Neuron (in vitro differentiated cells): ENCODE results near the gene PADI3.

Experiments used
- H2AFZ ChIP-seq: one replicate; pipeline ENCODE4 v1.6.1; 2013; ENCODE audit warnings: low read depth, mild to moderate bottlenecking, inconsistent platforms, low read length, moderate library complexity
- H3K27me3 ChIP-seq: one replicate; pipeline ENCODE4 v1.6.1; 2013; ENCODE audit warnings: low read length; ENCODE audit not compliant: insufficient read depth
- H3K36me3 ChIP-seq: one replicate; pipeline ENCODE4 v1.6.1; 2013; ENCODE audit warnings: low read length; ENCODE audit not compliant: insufficient read depth
- H3K4me1 ChIP-seq: one replicate; pipeline ENCODE4 v1.6.1; 2013; ENCODE audit warnings: low read length; ENCODE audit not compliant: insufficient read depth
- H3K4me3 ChIP-seq: 2 replicates; pipeline ENCODE4 v1.5.1; 2013; ENCODE audit warnings: mild to moderate bottlenecking, low read length, moderate library complexity
- H3K9me3 ChIP-seq: one replicate; pipeline ENCODE4 v1.6.1; 2013; ENCODE audit warnings: low read length

PADI3 gene

GRCh38 chr1:17255336-17255735 is 6.4 kb downstream of the PADI3 start:
- Histone ChIP-seq H3K4me3 (no peak overlapping the region), H2AFZ (no peak overlapping the region), H3K4me1 (no peaks in the 10 kb centered on the region), H3K9me3 (no peaks in the 10 kb centered on the region), H3K27me3 (peaks cover 5% of the 10 kb centered on the region), H3K36me3 (no peaks in the 10 kb centered on the region)

GRCh38 chr1:17258116-17258757 is 9.3 kb downstream of the PADI3 start:
- Histone ChIP-seq H3K9me3 (no peaks in the 10 kb centered on the region), H3K4me3 (no peak overlapping the region), H3K27me3 (no peaks in the 10 kb centered on the region), H2AFZ (no peak overlapping the region), H3K4me1 (no peaks in the 10 kb centered on the region), H3K36me3 (no peaks in the 10 kb centered on the region)

- no peaks in the 10 kb centered on the region for H3K9me3 ChIP-seq
- H3K36me3 ChIP-seq = no peaks in the 10 kb centered on the region
- no peak overlapping the region for H3K4me3 ChIP-seq
- no peaks in the 10 kb centered on the region for H3K4me1 ChIP-seq
- H2AFZ ChIP-seq = no peak overlapping the region
- H3K27me3 ChIP-seq = no peaks in the 10 kb centered on the region
Measured at GRCh38 chr1:17258758-17259130, 9.8 kb downstream of the PADI3 start.

- Histone ChIP-seq H2AFZ (no peak overlapping the region), H3K27me3 (no peaks in the 10 kb centered on the region), H3K4me3 (no peak overlapping the region), H3K4me1 (no peaks in the 10 kb centered on the region), H3K9me3 (no peaks in the 10 kb centered on the region), H3K36me3 (no peaks in the 10 kb centered on the region)
Measured at GRCh38 chr1:17259233-17259873, 10.5 kb downstream of the PADI3 start.

- Histone ChIP-seq H3K4me3 (no peak overlapping the region), H3K36me3 (no peaks in the 10 kb centered on the region), H3K4me1 (no peaks in the 10 kb centered on the region), H2AFZ (no peak overlapping the region), H3K27me3 (no peaks in the 10 kb centered on the region), H3K9me3 (no peaks in the 10 kb centered on the region)
Measured at GRCh38 chr1:17260264-17260663, 11.4 kb downstream of the PADI3 start.

- no peaks in the 10 kb centered on the region for H3K4me1 ChIP-seq
- no peaks in the 10 kb centered on the region for H3K27me3 ChIP-seq
- no peak overlapping the region for H2AFZ ChIP-seq
- no peaks in the 10 kb centered on the region for H3K36me3 ChIP-seq
- H3K9me3 ChIP-seq = no peaks in the 10 kb centered on the region
- H3K4me3 ChIP-seq = no peak overlapping the region
Measured at GRCh38 chr1:17260738-17261137, 11.8 kb downstream of the PADI3 start.

GRCh38 chr1:17263936-17264335 is 15.0 kb downstream of the PADI3 start:
- no peaks in the 10 kb centered on the region for H3K27me3 ChIP-seq
- no peak overlapping the region for H2AFZ ChIP-seq
- no peaks in the 10 kb centered on the region for H3K4me1 ChIP-seq
- H3K36me3 ChIP-seq = no peaks in the 10 kb centered on the region
- H3K9me3 ChIP-seq = no peaks in the 10 kb centered on the region
- no peak overlapping the region for H3K4me3 ChIP-seq

GRCh38 chr1:17264470-17264869 is 15.6 kb downstream of the PADI3 start:
- Histone ChIP-seq H3K27me3 (no peaks in the 10 kb centered on the region), H3K4me3 (no peak overlapping the region), H2AFZ (no peak overlapping the region), H3K4me1 (no peaks in the 10 kb centered on the region), H3K36me3 (no peaks in the 10 kb centered on the region), H3K9me3 (no peaks in the 10 kb centered on the region)

- no peaks in the 10 kb centered on the region for H3K36me3 ChIP-seq
- no peaks in the 10 kb centered on the region for H3K4me1 ChIP-seq
- H3K9me3 ChIP-seq = no peaks in the 10 kb centered on the region
- no peak overlapping the region for H2AFZ ChIP-seq
- no peaks in the 10 kb centered on the region for H3K27me3 ChIP-seq
- no peak overlapping the region for H3K4me3 ChIP-seq
Measured at GRCh38 chr1:17265162-17265561, 16.3 kb downstream of the PADI3 start.

GRCh38 chr1:17265950-17266349 is 17.1 kb downstream of the PADI3 start:
- Histone ChIP-seq H3K27me3 (no peaks in the 10 kb centered on the region), H3K4me1 (no peaks in the 10 kb centered on the region), H3K36me3 (no peaks in the 10 kb centered on the region), H3K9me3 (no peaks in the 10 kb centered on the region), H3K4me3 (no peak overlapping the region), H2AFZ (no peak overlapping the region)

GRCh38 chr1:17270891-17271765 is 22.2 kb downstream of the PADI3 start:
- H2AFZ ChIP-seq = no peak overlapping the region

GRCh38 chr1:17272066-17272465 is 23.2 kb downstream of the PADI3 start:
- Histone ChIP-seq H3K4me1 (no peaks in the 10 kb centered on the region), H3K27me3 (no peaks in the 10 kb centered on the region), H3K9me3 (no peaks in the 10 kb centered on the region), H3K36me3 (no peaks in the 10 kb centered on the region), H2AFZ (no peak overlapping the region), H3K4me3 (no peak overlapping the region)

More at GRCh38 chr1:17270891-17271765, 22.2 kb downstream of the PADI3 start:
- Histone ChIP-seq H3K36me3 (no peaks in the 10 kb centered on the region), H3K9me3 (no peaks in the 10 kb centered on the region), H3K4me3 (no peak overlapping the region), H3K4me1 (no peaks in the 10 kb centered on the region), H3K27me3 (no peaks in the 10 kb centered on the region)

- H3K36me3 ChIP-seq = no peaks in the 10 kb centered on the region
- H2AFZ ChIP-seq = no peak overlapping the region
- H3K4me3 ChIP-seq = no peak overlapping the region
- no peaks in the 10 kb centered on the region for H3K9me3 ChIP-seq
- no peaks in the 10 kb centered on the region for H3K27me3 ChIP-seq
- H3K4me1 ChIP-seq = no peaks in the 10 kb centered on the region
Measured at GRCh38 chr1:17272646-17273045, 23.7 kb downstream of the PADI3 start.
